Transverse colon (tissue), 4 donors: Measurements from ENCODE around the gene NTF3. TPM values are rescaled to one million over a fixed set of nuclear protein-coding genes. Genes with fewer than 3 reads are reported as not detected.
A peak's percentile ranks its signal among the peaks of the same experiment; 100 is the strongest.

Source experiments
- DNase-seq: peaks from one replicate; pipeline ENCODE4 v3.0.0-alpha.2; 2019
- H3K27ac ChIP-seq, 4 donors: fragments of 200-600 bp; sonication (generic); 2 replicates each; pipeline ENCODE4 v1.5.1; 2016 to 2018; ENCODE audit warnings: inconsistent platforms in 4 of 4
- H3K27me3 ChIP-seq: fragments of 200-600 bp; sonication (generic); 2 replicates; pipeline ENCODE4 v1.5.1; 2017; ENCODE audit warnings: inconsistent platforms
- H3K36me3 ChIP-seq, 4 donors: fragments of 200-600 bp; sonication (generic); 2 replicates each; pipeline ENCODE4 v1.5.1; 2017 to 2019; ENCODE audit warnings: inconsistent platforms in 4 of 4
- H3K4me1 ChIP-seq, 4 donors: fragments of 200-600 bp; sonication (generic); 2 replicates each; pipeline ENCODE4 v1.5.1; 2017 to 2020; ENCODE audit warnings: inconsistent platforms in 4 of 4
- H3K4me3 ChIP-seq, 4 donors: fragments of 200-600 bp; sonication (generic); 1 replicate in 1 of 4; 2 replicates in 3 of 4; pipeline versions ENCODE4 v1.5.1 to v1.6.1; 2017 to 2019; ENCODE audit warnings: inconsistent platforms in 4 of 4
- H3K9me3 ChIP-seq, 2 donors: fragments of 200-600 bp; sonication (generic); 2 replicates each; pipeline ENCODE4 v1.5.1; 2017 to 2019; ENCODE audit warnings: inconsistent platforms in 2 of 2
- EP300 ChIP-seq: sonication (generic); formaldehyde crosslinking; IDR thresholded peaks from one replicate; pipeline ENCODE4 v1.6.1; 2017; ENCODE audit warnings: antibody characterized with exemption, low read depth
- POLR2A ChIP-seq: fragments of 450-650 bp; IDR thresholded peaks from one replicate; pipeline ENCODE4 v1.6.1; 2016; ENCODE audit warnings: antibody characterized with exemption, mild to moderate bottlenecking, moderate library complexity
- POLR2AphosphoS5 ChIP-seq, 3 donors: sonication (generic); formaldehyde crosslinking; IDR thresholded peaks; one replicate each; pipeline ENCODE4 v1.6.1; 2016; ENCODE audit warnings: antibody characterized with exemption in 3 of 3
- WGBS, 2 donors: methylation state at CpG; one replicate each; pipeline ENCODE4 v1.1.5; 2018; ENCODE audit warnings: low coverage in 1 of 2; 5-methylcytosine and 5-hydroxymethylcytosine counted together
- in situ Hi-C, 4 donors: fragments of 200-750 bp; cut with MboI; loops; one replicate each; pipeline versions ENCODE4 v1.15.0 to v1.15.1; 2017; ENCODE audit warnings: low sequenced_read_pairs in 3 of 4, low pct_ligation_motif_present in 1 of 4, low pct_unique_long_range_greater_than_20kb in 1 of 4
- intact Hi-C: fragments of 100-400 bp; cut with DNase I; formaldehyde crosslinking; loops from one replicate; pipeline ENCODE4 v1.15.1; 2023; ENCODE audit warnings: low total_unique reads
- total RNA-seq, 4 donors: library from RNA; depleted of rRNA; stranded (reverse); fragments of >200 nt; gene quantifications; one replicate each; pipeline ENCODE4 v1.1.0, GENCODE V29; 2016
- TF ChIP-seq, protein P1 (sequence below), 5 experiments: fragments of 200-600 bp in 3 of 5; fragments of 450-650 bp in 2 of 5; sonication (generic) in 3 of 5; IDR thresholded peaks; 1 replicate in 2 of 5; 2 replicates in 3 of 5; pipeline ENCODE4 v1.5.1; 2016 to 2017; ENCODE audit warnings: antibody characterized with exemption in 5 of 5, inconsistent platforms in 3 of 5, mild to moderate bottlenecking in 2 of 5, moderate library complexity in 1 of 5

Gene NTF3
- total RNA-seq = under 1 TPM in 1 of 4 donors, not detected in 3; 0.68 TPM

- no peaks in the 10 kb centered on the region for H3K36me3 ChIP-seq
- intact Hi-C loops (no loop called here), in situ Hi-C loops (loop anchor here (10.0 to 25.0 kb wide), 3 partner anchors 237 to 355 kb away; no protein-coding TSS in a partner anchor)
- 0 to 3% methylated on average over 2 to 29 of the region's 34 CpGs for WGBS, 2 donors
- H3K4me1 ChIP-seq = peaks cover 12 to 28% (median 19%) of the 10 kb centered on the region in 4 donors
- no peak for DNase-seq
- H3K9me3 ChIP-seq = no peaks in the 10 kb centered on the region
- peak within 1 kb of the TSS; percentile 19 to 37 (median 30) for H3K27ac ChIP-seq
- TF ChIP-seq, protein P1, sequence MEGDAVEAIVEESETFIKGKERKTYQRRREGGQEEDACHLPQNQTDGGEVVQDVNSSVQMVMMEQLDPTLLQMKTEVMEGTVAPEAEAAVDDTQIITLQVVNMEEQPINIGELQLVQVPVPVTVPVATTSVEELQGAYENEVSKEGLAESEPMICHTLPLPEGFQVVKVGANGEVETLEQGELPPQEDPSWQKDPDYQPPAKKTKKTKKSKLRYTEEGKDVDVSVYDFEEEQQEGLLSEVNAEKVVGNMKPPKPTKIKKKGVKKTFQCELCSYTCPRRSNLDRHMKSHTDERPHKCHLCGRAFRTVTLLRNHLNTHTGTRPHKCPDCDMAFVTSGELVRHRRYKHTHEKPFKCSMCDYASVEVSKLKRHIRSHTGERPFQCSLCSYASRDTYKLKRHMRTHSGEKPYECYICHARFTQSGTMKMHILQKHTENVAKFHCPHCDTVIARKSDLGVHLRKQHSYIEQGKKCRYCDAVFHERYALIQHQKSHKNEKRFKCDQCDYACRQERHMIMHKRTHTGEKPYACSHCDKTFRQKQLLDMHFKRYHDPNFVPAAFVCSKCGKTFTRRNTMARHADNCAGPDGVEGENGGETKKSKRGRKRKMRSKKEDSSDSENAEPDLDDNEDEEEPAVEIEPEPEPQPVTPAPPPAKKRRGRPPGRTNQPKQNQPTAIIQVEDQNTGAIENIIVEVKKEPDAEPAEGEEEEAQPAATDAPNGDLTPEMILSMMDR (IDR thresholded peaks at IDR 0.05) = no peak
- TF ChIP-seq POLR2AphosphoS5 (IDR thresholded peaks at IDR 0.05) = peak in 1 of 3 donors; percentile 24
- TF ChIP-seq EP300 = no peak
- TF ChIP-seq POLR2A = peak; percentile 16
- peaks cover 89% of the 10 kb centered on the region for H3K27me3 ChIP-seq
- H3K4me3 ChIP-seq = peak within 1 kb of the TSS in 3 of 4 donors; percentile 26 to 48 (median 29)
Observed at GRCh38 chr12:5432011-5432400, at the start of gene NTF3. TSS of gene NTF3 (plus strand) at chr12:5432108. CDS start at chr12:5432325, 217 bp downstream.

DNA sequence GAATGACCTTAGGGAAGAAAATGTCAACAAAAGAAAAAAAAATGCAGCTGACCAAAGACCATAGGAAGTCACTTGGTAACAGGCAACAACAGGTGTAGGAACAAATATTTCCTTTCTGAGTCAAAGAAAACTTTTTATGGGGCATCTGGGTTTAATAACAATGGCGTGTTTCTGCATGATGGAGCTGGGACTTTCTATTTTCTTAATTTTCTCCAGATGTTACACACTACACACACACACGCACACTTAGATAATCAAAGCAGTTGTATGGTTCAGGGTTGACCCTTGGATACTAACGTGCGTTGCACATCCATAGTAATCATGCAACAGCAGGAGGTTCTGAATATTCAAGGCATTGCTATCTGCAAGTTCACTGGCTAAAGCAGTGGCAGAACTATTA lies 47.9 kb upstream of the NTF3 start:
- no peak for DNase-seq
- no peak for TF ChIP-seq POLR2AphosphoS5 (IDR thresholded peaks at IDR 0.05)
- no peak for TF ChIP-seq EP300
- TF ChIP-seq, protein P1 (IDR thresholded peaks at IDR 0.05) = no peak
- no peak for TF ChIP-seq POLR2A
- Histone ChIP-seq H3K27me3 (no peaks in the 10 kb centered on the region), H3K4me3 (no peak overlapping the region), H3K4me1 (no peaks in the 10 kb centered on the region), H3K27ac (no peak overlapping the region), H3K36me3 (no peaks in the 10 kb centered on the region), H3K9me3 (no peaks in the 10 kb centered on the region)
- 88 to 90% methylated on average over 1 to 4 of the region's 4 CpGs for WGBS, 2 donors
- in situ Hi-C loops = no loop called here
- intact Hi-C loops = no loop called here

DNA sequence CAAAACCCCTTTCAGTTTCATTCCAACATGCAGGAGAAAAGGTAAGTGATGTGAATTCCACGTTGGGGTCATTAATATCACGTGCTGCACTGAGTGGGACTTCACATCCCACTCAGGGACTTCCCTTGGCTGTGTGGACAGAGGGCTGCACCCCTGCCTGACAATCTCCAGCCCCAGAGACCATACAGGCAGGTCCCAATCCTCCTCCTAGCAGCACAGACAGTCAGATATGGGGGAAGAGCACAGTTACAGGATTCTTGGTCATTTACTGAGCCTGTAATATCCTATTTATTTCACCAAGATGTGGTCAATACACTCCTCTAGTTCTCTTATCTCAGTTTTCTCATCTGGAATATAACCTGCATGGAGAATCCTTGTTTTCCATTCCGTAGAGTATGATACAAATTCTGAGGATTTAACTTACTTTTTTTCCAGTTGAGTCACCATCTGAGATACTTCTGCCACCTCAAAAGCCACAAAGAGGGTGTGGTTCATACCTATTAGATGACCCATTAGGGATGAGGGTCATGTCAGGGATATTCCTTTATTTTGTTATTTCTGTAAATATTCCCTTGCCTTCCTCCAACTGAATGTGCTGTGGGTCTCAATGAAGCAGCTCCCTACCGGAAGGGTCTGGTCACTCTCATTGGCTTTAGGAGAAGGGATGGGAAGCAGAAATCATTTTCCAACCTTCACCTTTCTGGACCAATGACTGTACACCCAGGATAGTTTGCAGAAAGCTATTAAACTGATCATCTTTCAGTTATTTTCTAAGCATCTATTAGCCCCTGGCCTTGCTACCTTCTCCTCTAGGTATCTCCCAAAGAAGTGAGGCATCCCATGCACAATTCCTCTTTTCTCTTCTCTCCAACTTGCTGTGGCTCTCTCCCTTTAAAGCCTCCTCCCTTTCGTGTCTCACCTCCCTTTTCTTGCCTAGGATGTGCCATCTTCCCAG lies 43.0 kb upstream of the NTF3 start:
- intact Hi-C loops = no loop called here
- Histone ChIP-seq H3K4me3 (no peak overlapping the region), H3K27me3 (no peaks in the 10 kb centered on the region), H3K27ac (no peak overlapping the region), H3K4me1 (no peaks in the 10 kb centered on the region), H3K9me3 (no peaks in the 10 kb centered on the region), H3K36me3 (no peaks in the 10 kb centered on the region)
- TF ChIP-seq, protein P1 (IDR thresholded peaks at IDR 0.05) = no peak
- TF ChIP-seq POLR2AphosphoS5 (IDR thresholded peaks at IDR 0.05) = no peak
- TF ChIP-seq POLR2A = no peak
- TF ChIP-seq EP300 = no peak
- 76 to 78% methylated on average over 3 to 5 of the region's 5 CpGs for WGBS, 2 donors
- DNase-seq = no peak
- in situ Hi-C loops = no loop called here

DNA sequence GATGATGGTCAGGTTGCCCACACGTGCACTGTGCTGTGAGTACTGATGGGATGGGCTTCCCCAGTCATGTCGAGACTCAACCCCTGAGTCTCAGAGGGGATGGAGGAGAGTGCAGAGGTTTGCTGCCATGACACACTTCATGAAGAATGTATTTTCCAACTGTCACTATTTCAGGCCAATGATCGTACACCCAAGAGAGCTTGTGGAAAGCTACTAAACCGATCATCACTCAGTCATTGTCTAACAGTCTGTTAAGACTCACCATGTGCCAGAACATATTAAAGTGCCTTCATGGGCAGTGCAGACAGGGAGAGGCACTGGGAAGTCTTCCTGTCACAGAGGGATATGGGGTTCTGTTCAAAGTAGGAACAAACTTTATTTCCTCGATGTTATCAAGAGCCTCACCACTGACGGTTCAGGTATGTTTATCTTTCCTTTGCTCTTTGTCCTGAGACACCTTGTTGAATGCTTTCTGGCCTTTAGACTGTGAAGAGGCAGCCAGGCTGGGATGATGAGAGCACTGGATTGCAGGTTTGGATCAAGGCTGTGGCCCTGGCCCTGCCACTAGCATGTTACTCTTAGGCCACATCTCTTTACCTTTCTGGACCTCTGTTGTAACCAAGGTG lies 41.6 kb upstream of the NTF3 start:
- no peak for TF ChIP-seq POLR2AphosphoS5 (IDR thresholded peaks at IDR 0.05)
- no peak for TF ChIP-seq POLR2A
- no peak for DNase-seq
- WGBS, 2 donors = 40 to 62% methylated on average over 2 to 6 of the region's 6 CpGs
- no peaks in the 10 kb centered on the region for H3K27me3 ChIP-seq
- no peaks in the 10 kb centered on the region for H3K36me3 ChIP-seq
- H3K4me1 ChIP-seq = no peaks in the 10 kb centered on the region
- intact Hi-C loops (no loop called here), in situ Hi-C loops (no loop called here)
- no peak overlapping the region for H3K27ac ChIP-seq
- no peaks in the 10 kb centered on the region for H3K9me3 ChIP-seq
- H3K4me3 ChIP-seq = no peak overlapping the region
